IPS DF 4.7 (cell line): ENCODE results near the gene DSCAML1.

Experiments
- DNase-seq: peaks from one replicate; pipeline ENCODE4 v3.0.0-alpha.2; 2013; ENCODE audit warnings: low spot score; ENCODE audit errors: extremely low read depth

DSCAML1 gene

GRCh38 chr11:117669616-117670015, 127.4 kb downstream of the DSCAML1 start:
- no peak for DNase-seq

- DNase-seq: no peak
Observed at GRCh38 chr11:117669062-117669461, 128.0 kb downstream of the DSCAML1 start.

GRCh38 chr11:117668321-117668751, 128.7 kb downstream of the DSCAML1 start:
- DNase-seq: no peak

DNA sequence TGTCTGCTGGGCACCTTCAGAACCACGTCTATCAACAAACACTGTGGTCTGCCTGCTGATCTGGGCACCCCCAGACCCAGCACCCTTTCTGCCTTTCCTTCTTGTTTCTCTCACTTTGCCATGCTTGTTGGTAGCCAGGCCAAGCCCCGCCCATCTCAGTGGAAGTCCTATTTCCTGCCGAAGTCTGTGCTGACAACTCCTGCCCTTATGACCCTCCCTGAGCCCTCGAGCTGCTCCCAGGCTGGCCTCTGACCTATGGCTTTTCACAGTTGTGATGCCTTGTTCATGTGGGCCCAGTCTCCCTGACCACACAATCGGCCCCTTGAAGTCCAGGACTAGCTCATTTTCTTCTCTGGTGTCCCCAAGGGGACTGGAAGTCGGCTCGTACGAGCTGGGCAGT, 132.1 kb downstream of the DSCAML1 start:
- no peak for DNase-seq

DNA sequence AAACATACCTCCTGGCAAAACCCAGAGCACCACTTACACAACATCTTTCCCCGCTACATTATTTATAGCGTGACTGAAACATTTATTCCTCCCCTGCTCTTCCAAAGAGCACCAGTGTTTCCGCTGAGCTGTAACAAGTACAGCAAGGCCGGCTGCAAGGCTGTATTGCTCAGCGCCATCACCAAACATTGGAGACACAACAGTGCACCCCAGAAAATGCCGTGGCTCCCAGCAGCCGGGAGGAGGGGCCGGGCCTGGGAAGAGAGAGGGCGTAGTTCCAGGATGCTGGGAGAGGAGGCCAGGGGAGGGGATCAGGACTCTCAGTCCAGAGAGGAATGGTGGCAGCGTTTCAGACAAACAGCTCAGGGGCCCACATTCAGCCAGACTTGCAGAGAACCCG, 133.2 kb downstream of the DSCAML1 start:
- no peak for DNase-seq

GRCh38 chr11:117663414-117663813, 133.6 kb downstream of the DSCAML1 start:
- no peak for DNase-seq

- no peak for DNase-seq
Observed at GRCh38 chr11:117662671-117663269, 134.2 kb downstream of the DSCAML1 start.

DNA sequence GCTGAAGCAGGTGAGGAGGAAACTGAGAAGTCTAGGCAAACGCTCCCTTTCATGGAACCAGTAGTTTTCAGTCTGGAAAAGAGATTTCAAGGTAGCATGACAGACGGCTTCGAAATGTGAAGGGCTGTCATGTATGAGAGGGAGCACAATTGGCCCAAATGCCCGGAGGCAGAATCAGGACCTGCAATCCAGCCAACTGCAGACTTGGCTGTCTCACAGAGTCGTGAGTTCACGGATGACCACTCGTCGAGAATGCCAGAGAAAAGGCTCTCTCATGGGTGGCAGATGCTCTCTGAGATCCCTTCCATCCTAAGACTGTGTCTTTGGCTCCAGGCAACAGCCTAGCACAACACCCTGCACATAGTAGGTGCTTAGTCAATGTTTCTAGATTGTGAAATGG, 134.8 kb downstream of the DSCAML1 start:
- no peak for DNase-seq

GRCh38 chr11:117658809-117659208, 138.2 kb downstream of the DSCAML1 start:
- no peak for DNase-seq

DNA sequence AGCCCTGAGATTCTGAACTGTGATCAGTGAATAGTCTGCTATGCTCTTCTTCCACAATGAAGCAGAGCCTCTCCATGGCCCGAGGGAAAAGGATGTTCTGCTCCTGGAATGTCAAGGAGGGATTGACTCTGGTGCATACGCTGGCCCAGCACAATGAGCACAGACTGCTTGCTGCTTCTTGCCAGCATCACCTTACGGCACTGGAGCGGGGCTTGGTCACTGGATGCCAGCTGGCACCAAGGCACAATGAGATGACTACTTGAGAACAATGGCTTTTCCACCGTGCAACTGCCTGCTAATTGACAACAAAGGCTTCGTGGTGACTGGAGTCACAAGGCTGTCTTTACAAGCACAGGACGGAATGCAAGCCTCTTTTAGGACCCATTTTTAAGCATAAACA, 139.2 kb downstream of the DSCAML1 start:
- no peak for DNase-seq

DNA sequence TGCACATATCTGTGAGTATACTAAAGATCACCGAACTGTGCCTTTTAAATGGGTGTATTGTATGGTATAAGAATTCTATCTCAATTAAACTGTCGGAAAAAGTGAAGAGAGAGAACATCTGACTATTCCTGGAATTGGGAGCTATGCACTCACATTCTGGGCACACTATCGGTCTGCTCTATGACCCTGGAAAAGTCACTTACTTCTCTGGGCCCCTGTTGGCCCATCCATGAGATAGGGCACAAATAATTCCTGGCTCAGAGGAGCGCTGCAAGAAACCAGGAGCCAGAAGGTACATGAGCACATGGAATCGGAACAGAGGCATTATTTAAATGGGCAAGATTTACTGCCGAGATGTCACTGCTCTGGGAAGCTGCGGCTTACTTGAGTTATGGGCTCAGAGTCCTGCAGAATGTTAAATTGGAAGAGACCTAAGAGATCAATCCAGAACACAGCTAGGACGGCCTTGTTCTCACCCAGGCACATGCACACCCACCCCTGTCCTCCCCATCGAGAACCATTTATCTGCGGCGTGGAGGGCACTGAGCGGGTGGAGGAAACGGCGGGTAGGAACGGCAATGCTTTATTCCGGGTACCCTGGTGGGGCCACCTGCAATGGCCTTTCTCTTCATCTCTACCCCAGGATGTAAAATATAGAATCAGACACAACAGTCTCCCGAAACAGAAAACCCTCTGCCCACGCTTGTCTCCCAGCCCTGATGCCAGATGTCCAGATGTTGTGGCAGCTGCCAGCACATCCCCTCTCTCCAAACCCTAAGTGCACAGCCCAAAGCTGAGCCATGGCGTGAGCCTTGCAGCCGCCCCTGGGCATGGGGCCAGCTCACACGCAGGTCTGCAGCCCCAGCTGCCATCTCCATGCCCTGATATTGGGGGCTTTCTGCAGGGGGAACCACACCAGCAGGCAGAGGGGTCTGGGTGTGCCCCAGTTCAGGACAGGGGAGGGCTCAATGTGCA, 142.4 kb downstream of the DSCAML1 start:
- DNase-seq: no peak

DNA sequence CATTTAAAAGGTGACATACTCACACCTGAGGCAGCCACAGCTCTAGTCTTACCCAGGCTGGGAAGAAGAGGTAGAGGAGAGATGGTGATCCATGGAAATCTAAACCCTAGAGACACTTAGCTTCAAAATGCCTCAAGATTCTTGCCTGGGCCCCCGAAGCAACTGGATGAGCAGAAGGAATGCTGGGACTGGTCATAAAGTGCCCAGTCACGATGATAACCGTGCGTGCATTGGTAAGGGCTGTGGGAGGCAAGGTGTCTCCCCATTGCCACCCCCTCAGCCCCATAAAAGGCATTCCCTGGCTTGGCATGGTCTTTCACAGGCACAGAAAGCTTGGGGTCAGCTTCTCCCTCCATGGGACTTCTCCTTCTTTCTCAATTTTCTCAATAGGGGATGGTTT, 144.5 kb downstream of the DSCAML1 start:
- no peak for DNase-seq

DNA sequence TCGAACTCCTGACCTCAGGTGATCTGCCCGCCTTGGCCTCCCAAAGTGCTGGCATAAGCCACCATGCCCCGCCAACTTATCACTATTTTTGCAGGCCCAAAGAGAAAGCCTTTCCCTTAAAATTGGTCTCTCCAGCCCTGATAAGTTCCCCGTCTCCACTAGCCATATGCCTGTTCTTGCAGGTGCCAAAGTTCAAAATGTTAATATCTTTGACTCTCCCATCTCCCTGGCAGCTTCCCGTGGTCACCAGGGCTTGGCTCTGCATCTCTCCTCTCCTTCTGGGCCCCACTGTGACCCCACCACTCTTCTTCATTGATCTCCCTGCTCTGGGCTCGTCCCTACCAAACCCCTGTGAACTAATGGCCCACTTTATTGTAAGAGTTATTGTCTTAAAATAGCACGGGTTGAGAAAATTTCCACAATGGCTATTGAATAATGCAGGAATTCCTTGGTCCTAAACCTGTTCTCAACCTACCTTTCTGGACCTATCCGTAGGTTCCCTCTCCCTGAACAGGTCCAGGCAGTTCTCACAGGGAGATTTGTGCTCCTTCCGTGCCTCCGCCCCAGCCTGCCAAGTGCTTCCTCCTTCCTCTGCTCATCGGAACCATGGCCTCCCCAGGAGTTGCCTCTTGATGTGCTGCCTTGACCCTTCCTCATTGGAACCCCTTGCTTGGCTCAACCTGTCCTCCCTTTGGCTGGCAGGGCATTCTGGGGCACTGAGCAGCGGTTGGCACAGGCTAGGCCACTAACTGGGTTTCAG, 147.5 kb downstream of the DSCAML1 start:
- DNase-seq: no peak

GRCh38 chr11:117647872-117648271, 149.1 kb downstream of the DSCAML1 start:
- no peak for DNase-seq

GRCh38 chr11:117647207-117647606, 149.8 kb downstream of the DSCAML1 start:
- no peak for DNase-seq

GRCh38 chr11:117646411-117646810, 150.6 kb downstream of the DSCAML1 start:
- no peak for DNase-seq

DNA sequence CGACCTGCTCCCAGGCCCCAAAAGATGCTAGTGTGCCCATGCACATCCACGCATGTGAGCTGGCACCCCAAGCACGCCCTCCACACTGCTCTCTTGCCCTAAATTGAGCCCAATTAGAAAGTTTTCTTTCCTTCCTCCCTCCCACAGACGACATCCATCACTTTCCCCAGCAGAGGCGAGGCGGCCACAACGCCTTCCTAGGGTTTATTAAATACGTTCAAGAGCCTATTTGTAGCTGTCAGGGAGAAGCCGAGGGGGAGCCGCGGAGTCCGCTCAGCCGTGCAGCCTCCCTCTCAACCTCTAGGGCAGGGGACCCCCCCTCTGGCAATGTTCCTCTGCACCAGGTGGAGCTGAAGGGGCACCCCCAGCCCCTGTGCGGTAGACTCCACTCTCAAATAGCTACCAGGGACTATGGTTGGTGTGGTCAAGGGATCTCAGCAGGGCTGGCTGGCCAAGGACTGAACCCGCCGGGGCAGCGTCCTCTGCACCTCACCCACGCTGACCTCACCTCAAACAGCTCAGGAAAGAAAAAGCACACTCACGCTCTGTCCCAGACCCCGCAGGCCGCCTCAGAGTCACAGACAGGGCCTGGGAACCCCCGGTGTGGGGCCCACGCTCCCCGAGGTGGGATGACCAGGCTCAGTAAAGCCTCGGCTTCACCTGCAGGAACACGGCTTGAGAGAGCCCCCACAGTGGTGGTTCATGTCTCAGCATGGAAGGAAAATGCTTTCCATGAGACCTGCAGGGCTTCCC, 152.4 kb downstream of the DSCAML1 start:
- no peak for DNase-seq

- DNase-seq: no peak
Observed at GRCh38 chr11:117643606-117644300, 153.3 kb downstream of the DSCAML1 start.

DNA sequence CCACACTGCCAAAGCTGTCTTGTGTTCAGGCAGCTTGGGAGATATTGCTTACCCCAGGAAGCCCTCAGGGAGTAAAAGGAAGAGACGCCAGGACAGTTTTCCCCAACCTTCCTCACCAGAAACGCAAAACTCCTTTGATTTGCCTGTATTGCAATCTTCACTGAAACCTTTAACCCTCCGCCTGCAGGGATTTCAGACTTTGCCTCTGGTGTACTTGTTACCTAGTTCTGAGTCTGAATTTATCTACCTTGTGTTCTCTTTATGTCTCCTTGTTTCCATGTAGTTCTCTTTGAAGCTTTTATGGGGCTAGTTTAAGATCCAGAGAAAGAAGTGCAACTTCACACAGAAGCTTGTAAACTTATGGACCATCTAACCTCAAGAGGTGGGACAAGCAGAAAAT, 154.2 kb downstream of the DSCAML1 start:
- no peak for DNase-seq

DNA sequence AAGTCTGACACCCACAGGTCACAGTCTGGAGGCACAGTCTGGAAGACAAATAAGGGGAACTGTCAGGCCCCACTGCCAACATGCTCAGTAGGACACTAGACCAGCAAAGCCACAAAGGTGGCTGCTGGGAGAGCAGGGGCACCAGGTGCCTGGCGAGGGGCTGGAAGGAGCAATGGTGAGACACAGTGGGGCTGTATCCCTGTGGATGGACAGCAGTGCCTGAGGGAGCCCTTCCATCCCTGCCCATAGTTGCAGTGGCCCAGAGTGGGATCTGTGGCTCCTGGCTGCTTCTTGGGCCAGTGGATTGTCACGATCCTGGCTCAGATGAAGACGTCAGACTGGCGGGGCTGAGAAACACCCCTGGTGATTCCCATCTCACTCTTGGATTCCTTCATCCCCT, 154.6 kb downstream of the DSCAML1 start:
- DNase-seq: no peak
